MM.1S (cell line): ENCODE results near the gene ARMC2.

Experiments used
- DNase-seq: peaks from one replicate; pipeline ENCODE4 v3.0.0-alpha.2; 2015
- H2AFZ ChIP-seq: fragments of 300-600 bp; sonication (generic); 2 replicates; pipeline ENCODE4 v1.6.0; 2016; ENCODE audit warnings: antibody characterized with exemption, low read length
- H3F3A ChIP-seq: fragments of 300-600 bp; sonication (generic); 2 replicates; pipeline ENCODE4 v1.6.1; 2016; ENCODE audit warnings: mild to moderate bottlenecking, antibody characterized with exemption, low read length, moderate library complexity, mixed read lengths; ENCODE audit not compliant: insufficient read depth
- H3K27ac ChIP-seq: fragments of 300-600 bp; sonication (generic); 2 replicates; pipeline ENCODE4 v1.5.1; 2016; ENCODE audit warnings: mild to moderate bottlenecking, low read length
- H3K27me3 ChIP-seq: fragments of 300-600 bp; sonication (generic); replicated peaks from 2 replicates; pipeline ENCODE4 v1.6.0; 2016; ENCODE audit warnings: low read length; ENCODE audit not compliant: insufficient read depth
- H3K36me3 ChIP-seq: fragments of 300-600 bp; sonication (generic); replicated peaks from 2 replicates; pipeline ENCODE4 v1.6.1; 2016; ENCODE audit warnings: mild to moderate bottlenecking, low read length, mixed read lengths; ENCODE audit not compliant: insufficient read depth
- H3K4me1 ChIP-seq: fragments of 300-600 bp; sonication (generic); 2 replicates; pipeline ENCODE4 v1.6.1; 2016; ENCODE audit warnings: low read length, mixed read lengths
- H3K4me2 ChIP-seq: fragments of 300-600 bp; sonication (generic); 2 replicates; pipeline ENCODE4 v1.6.0; 2016; ENCODE audit warnings: low read depth, low read length
- H3K4me3 ChIP-seq: fragments of 300-600 bp; sonication (generic); 2 replicates; pipeline ENCODE4 v1.5.1; 2016; ENCODE audit warnings: low read length, mixed read lengths
- H3K79me2 ChIP-seq: fragments of 300-600 bp; sonication (generic); 2 replicates; pipeline ENCODE4 v1.6.1; 2016; ENCODE audit warnings: mixed run types, low read length, mixed read lengths
- H3K9ac ChIP-seq: fragments of 300-600 bp; sonication (generic); 2 replicates; pipeline ENCODE4 v1.6.1; 2016; ENCODE audit warnings: low read length, mixed read lengths
- H3K9me2 ChIP-seq: fragments of 300-600 bp; sonication (generic); replicated peaks from 2 replicates; pipeline ENCODE4 v1.6.1; 2016; ENCODE audit warnings: mild to moderate bottlenecking, low read length, mixed read lengths; ENCODE audit not compliant: insufficient read depth
- H3K9me3 ChIP-seq: fragments of 300-600 bp; sonication (generic); replicated peaks from 2 replicates; pipeline ENCODE4 v1.6.1; 2016; ENCODE audit warnings: mild to moderate bottlenecking, low read length, mixed read lengths; ENCODE audit not compliant: insufficient read depth
- H4K20me1 ChIP-seq: fragments of 300-600 bp; sonication (generic); 2 replicates; pipeline ENCODE4 v1.6.1; 2016; ENCODE audit warnings: mild to moderate bottlenecking, low read length, moderate library complexity, mixed read lengths; ENCODE audit not compliant: insufficient read depth
- CTCF ChIP-seq: fragments of 300-600 bp; sonication (generic); IDR thresholded peaks from 2 replicates; pipeline ENCODE4 v1.5.1; 2016; ENCODE audit warnings: antibody characterized with exemption, low read length, mixed read lengths
- EZH2 ChIP-seq: fragments of 300-600 bp; sonication (generic); optimal IDR thresholded peaks from 2 replicates; pipeline ENCODE3; 2017; ENCODE audit warnings: low read depth, mild to moderate bottlenecking, antibody characterized with exemption, low read length, mixed read lengths
- EZH2phosphoT487 ChIP-seq: fragments of 300-600 bp; sonication (generic); IDR thresholded peaks from 2 replicates; pipeline ENCODE4 v1.6.1; 2018; ENCODE audit warnings: antibody characterized with exemption, low read length

Gene ARMC2

GRCh38 chr6:108883172-108883571 lies 35.0 kb downstream of the ARMC2 start:
- peak overlapping the region; percentile 61 for H3K9ac ChIP-seq
- H3K36me3 ChIP-seq: no peaks in the 10 kb centered on the region
- peak overlapping the region; percentile 74 for H3K4me2 ChIP-seq
- H3K27ac ChIP-seq: peak overlapping the region; percentile 97
- peaks cover 41% of the 10 kb centered on the region for H3K4me1 ChIP-seq
- peak overlapping the region; percentile 49 for H3K4me3 ChIP-seq
- H3K27me3 ChIP-seq: no peaks in the 10 kb centered on the region
- no peak for TF ChIP-seq CTCF
- TF ChIP-seq EZH2phosphoT487: no peak
- no peak for TF ChIP-seq EZH2
- H3K9me2 ChIP-seq: no peaks in the 10 kb centered on the region
- H2AFZ ChIP-seq: no peak overlapping the region
- DNase-seq: peak; percentile 79
- peaks cover 6% of the 10 kb centered on the region; the same call in 1 of the 2 replicates for H3K79me2 ChIP-seq
- H3K9me3 ChIP-seq: no peaks in the 10 kb centered on the region
- peaks cover 27% of the 10 kb centered on the region for H3F3A ChIP-seq
- H4K20me1 ChIP-seq: no peaks in the 10 kb centered on the region

- no peaks in the 10 kb centered on the region for H3K36me3 ChIP-seq
- H2AFZ ChIP-seq: no peak overlapping the region
- H3K9me2 ChIP-seq: no peaks in the 10 kb centered on the region
- no peaks in the 10 kb centered on the region for H4K20me1 ChIP-seq
- peak overlapping the region; percentile 61 for H3K9ac ChIP-seq
- peaks cover 27% of the 10 kb centered on the region for H3F3A ChIP-seq
- peaks cover 6% of the 10 kb centered on the region; the same call in 1 of the 2 replicates for H3K79me2 ChIP-seq
- no peak for TF ChIP-seq EZH2
- no peak for TF ChIP-seq CTCF
- no peak for TF ChIP-seq EZH2phosphoT487
- H3K4me3 ChIP-seq: peak overlapping the region; percentile 49
- peak overlapping the region; percentile 97 for H3K27ac ChIP-seq
- peak overlapping the region; percentile 74 for H3K4me2 ChIP-seq
- DNase-seq: peak; percentile 38
- peaks cover 41% of the 10 kb centered on the region for H3K4me1 ChIP-seq
- H3K9me3 ChIP-seq: no peaks in the 10 kb centered on the region
- H3K27me3 ChIP-seq: no peaks in the 10 kb centered on the region
These were observed 36.2 kb downstream of the ARMC2 start for GRCh38 chr6:108884211-108885059.

DNA sequence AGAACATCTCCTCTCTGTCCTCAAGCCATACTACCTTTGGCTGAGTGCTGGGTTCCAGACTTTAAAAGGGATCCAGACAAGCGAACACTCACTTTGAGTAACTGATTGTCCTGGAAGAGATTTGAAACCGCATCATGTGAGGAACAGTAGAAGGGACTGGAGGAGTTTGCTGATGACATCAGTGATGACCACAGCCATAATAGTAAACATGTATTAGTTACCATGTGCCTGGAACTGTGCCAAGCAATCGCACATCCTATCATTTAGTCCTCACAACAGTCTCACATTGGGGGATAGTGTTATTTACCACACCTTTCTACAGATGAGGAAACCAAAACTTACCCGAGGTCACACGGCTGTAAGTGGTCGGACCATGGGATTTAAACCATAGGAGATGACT lies 39.8 kb downstream of the ARMC2 start:
- H2AFZ ChIP-seq: no peak overlapping the region
- H3K36me3 ChIP-seq: no peaks in the 10 kb centered on the region
- no peaks in the 10 kb centered on the region for H3K27me3 ChIP-seq
- 0 out of 2 replicates have a peak, but pooled peaks cover 4% of the 10 kb centered on the region for H3K79me2 ChIP-seq
- no peaks in the 10 kb centered on the region for H3K9me2 ChIP-seq
- H3F3A ChIP-seq: peaks cover 18% of the 10 kb centered on the region
- no peaks in the 10 kb centered on the region for H3K9me3 ChIP-seq
- H3K27ac ChIP-seq: no peak overlapping the region
- no peak overlapping the region for H3K4me2 ChIP-seq
- H3K4me1 ChIP-seq: peaks cover 29% of the 10 kb centered on the region
- H3K4me3 ChIP-seq: no peak overlapping the region
- H3K9ac ChIP-seq: no peak overlapping the region
- H4K20me1 ChIP-seq: no peaks in the 10 kb centered on the region
- no peak for TF ChIP-seq EZH2
- TF ChIP-seq EZH2phosphoT487: no peak
- no peak for TF ChIP-seq CTCF
- DNase-seq: no peak
